NCI-H510A (cell line): Measurements from ENCODE around the gene NCBP2L.
"Not testable (repeated sequence)": the region's sequence is repeated elsewhere in the genome, so short reads cannot be mapped to it uniquely, and the experiment has no call there.

Experiments
- DNase-seq: peaks from one replicate; lab custom pipeline; 2025; lab: John Stamatoyannopoulos, UW

Gene NCBP2L

DNA sequence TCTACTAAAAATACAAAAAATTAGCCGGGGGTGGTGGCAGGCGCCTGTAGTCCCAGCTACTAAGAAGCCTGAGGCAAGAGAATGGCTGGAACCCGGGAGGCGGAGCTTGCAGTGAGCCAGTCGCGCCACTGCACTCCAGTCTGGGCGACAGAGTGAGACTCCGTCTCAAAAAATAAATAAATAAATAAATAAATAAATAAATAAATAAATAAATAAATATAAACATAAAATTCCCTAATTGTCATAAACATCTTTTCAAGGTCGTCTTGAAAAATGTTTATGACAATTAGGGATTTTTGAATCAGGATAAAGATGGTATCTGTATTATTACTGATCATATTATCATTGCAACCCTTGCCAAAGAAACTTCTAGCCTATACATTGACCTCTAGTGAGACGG is 32.5 kb downstream of the NCBP2L start:
- not testable (repeated sequence) for DNase-seq

GRCh38 chrX:107818900-107819521 is 41.5 kb downstream of the NCBP2L start:
- DNase-seq, result no peak

- no peak for DNase-seq
These were observed 45.5 kb downstream of the NCBP2L start for GRCh38 chrX:107823042-107823441.

GRCh38 chrX:107823456-107823855 is 45.9 kb downstream of the NCBP2L start:
- no peak for DNase-seq

GRCh38 chrX:107825698-107826237 is 48.2 kb downstream of the NCBP2L start, which contains the start of gene MID2:
TSS of gene MID2 (plus strand) at chrX:107825866. CDS start at chrX:107826427, 561 bp downstream.
- DNase-seq, result peak; percentile 44

- peak; percentile 14 for DNase-seq
These were observed 48.9 kb downstream of the NCBP2L start for GRCh38 chrX:107826238-107827029.

- no peak for DNase-seq
These were observed 49.7 kb downstream of the NCBP2L start for GRCh38 chrX:107827030-107827831.

DNA sequence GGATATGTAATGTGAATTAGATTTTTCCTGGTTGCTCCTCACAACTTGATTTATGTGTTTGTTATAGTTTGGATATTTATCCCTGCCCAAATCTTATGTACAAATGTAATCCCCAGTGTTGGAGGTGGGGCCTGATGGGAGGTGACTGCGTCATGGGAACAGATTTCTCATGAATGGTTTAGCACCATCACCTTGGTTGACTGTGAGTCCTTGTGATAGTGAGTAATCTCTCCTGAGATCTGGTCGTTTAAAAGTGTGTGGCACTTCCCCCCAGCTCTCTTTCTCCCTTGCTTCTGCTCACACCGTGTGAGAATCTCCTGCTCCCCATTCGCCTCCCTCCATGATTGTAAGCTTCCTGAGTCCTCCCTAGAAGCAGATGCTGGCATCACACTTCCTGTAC is 50.3 kb downstream of the NCBP2L start:
- no peak for DNase-seq

DNA sequence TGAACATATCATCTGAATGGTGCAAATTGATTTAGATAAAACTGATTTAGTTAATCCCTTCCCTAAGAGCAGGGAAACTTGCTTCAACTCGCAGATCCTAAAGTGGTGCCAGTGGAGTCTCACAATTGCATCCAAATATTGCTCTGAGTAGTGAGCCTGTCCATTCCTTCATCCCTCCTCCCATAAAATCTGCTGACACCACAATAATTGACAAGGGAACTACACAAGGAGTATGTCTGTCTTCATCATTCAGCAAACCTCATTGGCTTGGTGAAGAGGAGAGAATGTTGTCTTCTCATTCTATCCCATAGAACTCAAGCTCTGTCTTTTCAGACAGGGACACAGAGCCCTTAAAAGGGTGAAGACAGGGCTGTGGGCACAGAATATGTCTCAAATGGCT is 52.3 kb downstream of the NCBP2L start:
- no peak for DNase-seq

- no peak for DNase-seq
These were observed 53.7 kb downstream of the NCBP2L start for GRCh38 chrX:107831071-107831730.

DNA sequence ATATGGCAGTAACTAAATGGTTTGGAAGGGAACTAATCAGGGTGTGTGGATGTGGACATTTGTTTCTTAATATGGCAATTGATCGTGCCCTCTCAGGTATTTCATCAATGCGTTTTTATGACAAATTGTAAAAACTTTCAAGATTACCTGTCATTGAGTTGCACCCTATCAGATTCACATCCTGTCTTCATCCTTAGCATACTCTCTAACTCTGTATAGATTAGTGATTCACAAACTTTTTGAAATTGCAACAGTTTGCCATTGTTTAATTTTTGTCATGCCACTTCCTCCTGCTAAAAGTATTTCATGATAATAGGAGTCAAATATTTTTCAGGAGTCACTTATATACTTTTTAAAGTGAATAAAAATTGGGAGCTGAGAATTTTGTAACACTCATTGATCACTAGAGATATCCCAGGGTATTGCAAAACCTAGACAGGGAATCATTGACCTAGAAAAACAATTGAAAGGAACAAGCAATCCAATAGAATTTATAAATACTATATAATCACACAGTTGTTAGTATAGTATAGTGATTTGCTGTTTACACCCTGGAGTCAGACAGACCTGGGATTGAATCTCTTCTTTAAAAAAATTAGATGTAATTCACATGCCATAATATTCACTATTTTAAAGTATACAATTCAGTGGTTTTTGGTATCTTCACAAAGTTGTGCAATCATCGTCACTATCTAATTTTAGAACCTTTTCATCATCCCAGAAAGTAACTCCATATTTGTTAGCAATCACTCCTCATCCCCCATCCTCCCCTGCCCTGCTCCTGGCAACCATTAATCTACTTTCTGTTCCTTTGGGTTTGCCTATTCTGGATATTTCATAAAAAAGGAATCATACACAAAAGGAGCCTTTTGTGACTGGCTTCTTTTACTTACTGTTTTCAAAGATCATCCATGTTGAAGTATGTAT is 57.0 kb downstream of the NCBP2L start:
- no peak for DNase-seq

DNA sequence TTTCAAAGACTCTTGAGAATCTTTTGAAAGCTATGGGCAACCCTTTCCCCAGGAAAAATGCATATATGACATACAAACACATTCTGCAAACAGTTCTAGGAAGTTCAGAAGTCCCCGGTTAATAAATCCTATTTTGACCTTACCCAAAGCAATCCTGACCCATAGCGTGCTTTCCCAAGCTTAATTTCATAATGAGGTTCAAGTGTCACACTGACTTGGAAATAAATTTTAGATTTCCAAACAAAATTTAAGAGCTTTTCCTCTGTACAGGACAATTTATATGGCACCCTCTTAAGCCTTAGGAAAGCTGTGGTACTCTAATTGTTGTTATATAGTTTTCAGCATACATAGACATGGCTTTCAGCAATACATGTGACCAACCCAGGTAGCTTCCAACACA is 59.4 kb downstream of the NCBP2L start:
- no peak for DNase-seq

GRCh38 chrX:107840971-107841370 is 63.4 kb downstream of the NCBP2L start:
- no peak for DNase-seq

DNA sequence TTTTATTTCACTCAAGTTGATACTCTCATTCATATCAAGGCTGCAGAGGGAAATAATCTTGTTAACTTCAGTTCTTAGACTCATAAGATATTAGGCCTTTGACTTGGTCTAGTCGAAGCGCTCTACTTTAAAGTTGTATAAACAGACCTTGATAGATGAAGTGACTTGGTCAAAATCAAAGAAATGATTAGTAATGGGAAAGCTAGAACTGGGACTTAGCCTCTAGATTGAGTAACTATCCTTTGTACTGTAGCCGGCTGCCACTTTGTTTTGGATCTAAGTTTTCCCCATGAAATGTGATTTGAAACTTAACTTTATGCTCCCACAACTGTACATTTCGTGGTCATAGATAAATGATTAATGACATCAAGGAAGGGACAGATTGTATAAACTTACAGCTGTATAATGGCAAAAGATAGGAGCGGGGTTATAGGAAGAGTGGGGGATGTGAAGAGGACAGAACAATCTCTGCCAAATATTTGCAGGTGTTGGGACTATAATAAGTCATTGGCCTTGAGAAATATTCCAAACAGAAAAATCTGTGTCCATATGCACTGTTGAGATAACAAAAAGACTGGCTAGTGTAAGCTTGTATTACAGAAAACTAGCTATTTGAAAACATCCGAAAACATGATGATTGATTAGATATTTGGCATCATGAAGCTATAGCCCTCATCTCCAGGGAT is 65.3 kb downstream of the NCBP2L start:
- DNase-seq, result no peak
